Loucy (cell line): ENCODE measurements around the gene UNK.

Experiments used
- H2AFZ ChIP-seq: fragments of 200-600 bp; sonication (generic); 2 replicates; pipeline ENCODE4 v1.6.0; 2016; ENCODE audit warnings: antibody characterized with exemption, mild to moderate bottlenecking, low read length, moderate library complexity
- H3F3A ChIP-seq: fragments of 200-600 bp; 2 replicates; pipeline ENCODE4 v1.6.0; 2016; ENCODE audit warnings: antibody characterized with exemption, low read depth, mild to moderate bottlenecking
- H3K27me3 ChIP-seq: fragments of 200-600 bp; sonication (generic); 2 replicates; pipeline ENCODE4 v1.6.1; 2014; ENCODE audit warnings: low read length, mild to moderate bottlenecking; ENCODE audit not compliant: insufficient read depth, poor library complexity, severe bottlenecking
- H3K36me3 ChIP-seq: fragments of 200-600 bp; sonication (generic); 2 replicates; pipeline ENCODE4 v1.6.1; 2016; ENCODE audit warnings: low read length; ENCODE audit not compliant: insufficient read depth
- H3K4me1 ChIP-seq: fragments of 200-600 bp; sonication (generic); 2 replicates; pipeline ENCODE4 v1.5.1; 2014; ENCODE audit warnings: low read length, mild to moderate bottlenecking; ENCODE audit not compliant: insufficient read depth, poor library complexity, severe bottlenecking
- H3K4me2 ChIP-seq: fragments of 200-600 bp; sonication (generic); 2 replicates; pipeline ENCODE4 v1.6.0; 2014; ENCODE audit warnings: antibody characterized with exemption, low read length, low read depth, mild to moderate bottlenecking; ENCODE audit not compliant: poor library complexity, severe bottlenecking
- H3K4me3 ChIP-seq: fragments of 200-600 bp; sonication (generic); 2 replicates; pipeline ENCODE4 v1.5.1; 2014; ENCODE audit warnings: low read length, mild to moderate bottlenecking, mixed read lengths; ENCODE audit not compliant: poor library complexity, severe bottlenecking
- H3K79me2 ChIP-seq: fragments of 200-600 bp; sonication (generic); 2 replicates; pipeline ENCODE4 v1.6.1; 2014; ENCODE audit warnings: low read length; ENCODE audit not compliant: insufficient read depth
- H3K9ac ChIP-seq: fragments of 200-600 bp; sonication (generic); 2 replicates; pipeline ENCODE4 v1.6.0; 2014; ENCODE audit warnings: mild to moderate bottlenecking, low read depth, low read length, moderate library complexity; ENCODE audit not compliant: poor library complexity, severe bottlenecking
- H3K9me2 ChIP-seq: fragments of 200-600 bp; sonication (generic); replicated peaks from 2 replicates; pipeline ENCODE4 v1.6.1; 2016; ENCODE audit warnings: low read depth, low read length, mixed read lengths
- H3K9me3 ChIP-seq: fragments of 200-600 bp; sonication (generic); 2 replicates; pipeline ENCODE4 v1.6.1; 2014; ENCODE audit warnings: mild to moderate bottlenecking, antibody characterized with exemption, low read length, low read depth; ENCODE audit not compliant: insufficient read depth
- H4K20me1 ChIP-seq: fragments of 200-600 bp; sonication (generic); 2 replicates; pipeline ENCODE4 v1.6.0; 2014; ENCODE audit warnings: antibody characterized with exemption, low read length, mild to moderate bottlenecking; ENCODE audit not compliant: insufficient read depth, poor library complexity, severe bottlenecking
- EZH2phosphoT487 ChIP-seq: fragments of 200-600 bp; IDR thresholded peaks from 2 replicates; pipeline ENCODE4 v1.6.1; 2018; ENCODE audit warnings: antibody characterized with exemption, mild to moderate bottlenecking, moderate library complexity, borderline replicate concordance
- TF ChIP-seq, protein P1 (sequence below): fragments of 200-600 bp; sonication (generic); conservative IDR thresholded peaks from 2 replicates; pipeline ENCODE4 v1.5.1; 2014; ENCODE audit warnings: mild to moderate bottlenecking, antibody characterized with exemption, low read length

The UNK gene

DNA sequence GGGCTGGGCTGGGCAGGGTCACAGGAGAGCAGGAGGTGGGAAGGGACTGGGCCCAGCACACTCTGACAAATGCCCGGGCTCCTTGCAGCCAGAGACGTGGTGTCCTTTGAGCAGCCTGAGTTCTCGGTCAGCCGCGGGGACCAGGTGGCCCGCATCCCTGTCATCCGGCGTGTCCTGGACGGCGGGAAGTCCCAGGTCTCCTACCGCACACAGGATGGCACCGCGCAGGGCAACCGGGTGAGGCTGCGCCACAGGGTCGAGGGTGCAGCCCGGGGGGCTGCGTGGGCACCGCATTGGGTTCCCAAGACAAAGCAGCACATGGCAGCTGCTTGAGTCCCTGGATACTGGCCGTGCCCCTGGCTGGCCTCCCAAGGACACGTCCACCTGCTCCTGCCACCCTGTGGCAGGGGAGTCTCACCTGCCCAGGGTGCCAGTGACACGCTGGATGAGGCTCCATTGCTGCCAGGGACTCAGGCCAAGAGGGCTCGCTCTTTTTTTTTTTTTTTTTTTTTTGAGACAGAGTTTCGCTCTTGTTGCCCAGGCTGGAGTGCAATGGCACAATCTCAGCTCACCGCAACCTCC is 40.9 kb upstream of the UNK start:
- Histone ChIP-seq H3K9me3 (no peaks in the 10 kb centered on the region), H3K36me3 (no peaks in the 10 kb centered on the region), H3F3A (no peaks in the 10 kb centered on the region), H3K4me2 (no peak overlapping the region), H4K20me1 (no peaks in the 10 kb centered on the region), H3K4me1 (no peaks in the 10 kb centered on the region), H2AFZ (no peak overlapping the region), H3K4me3 (no peak overlapping the region), H3K79me2 (no peaks in the 10 kb centered on the region), H3K27me3 (no peaks in the 10 kb centered on the region), H3K9me2 (no peaks in the 10 kb centered on the region), H3K9ac (no peak overlapping the region)
- TF ChIP-seq, protein P1, sequence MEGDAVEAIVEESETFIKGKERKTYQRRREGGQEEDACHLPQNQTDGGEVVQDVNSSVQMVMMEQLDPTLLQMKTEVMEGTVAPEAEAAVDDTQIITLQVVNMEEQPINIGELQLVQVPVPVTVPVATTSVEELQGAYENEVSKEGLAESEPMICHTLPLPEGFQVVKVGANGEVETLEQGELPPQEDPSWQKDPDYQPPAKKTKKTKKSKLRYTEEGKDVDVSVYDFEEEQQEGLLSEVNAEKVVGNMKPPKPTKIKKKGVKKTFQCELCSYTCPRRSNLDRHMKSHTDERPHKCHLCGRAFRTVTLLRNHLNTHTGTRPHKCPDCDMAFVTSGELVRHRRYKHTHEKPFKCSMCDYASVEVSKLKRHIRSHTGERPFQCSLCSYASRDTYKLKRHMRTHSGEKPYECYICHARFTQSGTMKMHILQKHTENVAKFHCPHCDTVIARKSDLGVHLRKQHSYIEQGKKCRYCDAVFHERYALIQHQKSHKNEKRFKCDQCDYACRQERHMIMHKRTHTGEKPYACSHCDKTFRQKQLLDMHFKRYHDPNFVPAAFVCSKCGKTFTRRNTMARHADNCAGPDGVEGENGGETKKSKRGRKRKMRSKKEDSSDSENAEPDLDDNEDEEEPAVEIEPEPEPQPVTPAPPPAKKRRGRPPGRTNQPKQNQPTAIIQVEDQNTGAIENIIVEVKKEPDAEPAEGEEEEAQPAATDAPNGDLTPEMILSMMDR, result no peak
- no peak for TF ChIP-seq EZH2phosphoT487

DNA sequence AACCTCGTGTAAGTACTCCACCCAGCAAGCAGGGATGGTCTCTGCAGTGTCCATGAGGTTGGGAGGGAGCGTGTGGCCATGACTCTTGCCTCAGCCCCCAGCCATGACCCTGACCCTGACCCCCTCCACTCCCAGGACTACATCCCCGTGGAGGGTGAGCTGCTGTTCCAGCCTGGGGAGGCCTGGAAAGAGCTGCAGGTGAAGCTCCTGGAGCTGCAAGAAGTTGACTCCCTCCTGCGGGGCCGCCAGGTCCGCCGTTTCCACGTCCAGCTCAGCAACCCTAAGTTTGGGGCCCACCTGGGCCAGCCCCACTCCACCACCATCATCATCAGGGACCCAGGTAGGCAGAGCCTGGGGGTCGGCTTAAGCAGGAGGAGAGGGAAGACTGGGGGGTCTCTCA is 35.9 kb upstream of the UNK start:
- Histone ChIP-seq H3K9me3 (no peaks in the 10 kb centered on the region), H3K4me2 (no peak overlapping the region), H4K20me1 (no peaks in the 10 kb centered on the region), H3K4me1 (peaks cover 5% of the 10 kb centered on the region), H3K9me2 (no peaks in the 10 kb centered on the region), H3F3A (no peaks in the 10 kb centered on the region), H3K79me2 (no peaks in the 10 kb centered on the region), H3K36me3 (no peaks in the 10 kb centered on the region), H3K4me3 (no peak overlapping the region), H3K9ac (no peak overlapping the region), H3K27me3 (no peaks in the 10 kb centered on the region), H2AFZ (no peak overlapping the region)
- no peak for TF ChIP-seq EZH2phosphoT487
- TF ChIP-seq, protein P1, result no peak

DNA sequence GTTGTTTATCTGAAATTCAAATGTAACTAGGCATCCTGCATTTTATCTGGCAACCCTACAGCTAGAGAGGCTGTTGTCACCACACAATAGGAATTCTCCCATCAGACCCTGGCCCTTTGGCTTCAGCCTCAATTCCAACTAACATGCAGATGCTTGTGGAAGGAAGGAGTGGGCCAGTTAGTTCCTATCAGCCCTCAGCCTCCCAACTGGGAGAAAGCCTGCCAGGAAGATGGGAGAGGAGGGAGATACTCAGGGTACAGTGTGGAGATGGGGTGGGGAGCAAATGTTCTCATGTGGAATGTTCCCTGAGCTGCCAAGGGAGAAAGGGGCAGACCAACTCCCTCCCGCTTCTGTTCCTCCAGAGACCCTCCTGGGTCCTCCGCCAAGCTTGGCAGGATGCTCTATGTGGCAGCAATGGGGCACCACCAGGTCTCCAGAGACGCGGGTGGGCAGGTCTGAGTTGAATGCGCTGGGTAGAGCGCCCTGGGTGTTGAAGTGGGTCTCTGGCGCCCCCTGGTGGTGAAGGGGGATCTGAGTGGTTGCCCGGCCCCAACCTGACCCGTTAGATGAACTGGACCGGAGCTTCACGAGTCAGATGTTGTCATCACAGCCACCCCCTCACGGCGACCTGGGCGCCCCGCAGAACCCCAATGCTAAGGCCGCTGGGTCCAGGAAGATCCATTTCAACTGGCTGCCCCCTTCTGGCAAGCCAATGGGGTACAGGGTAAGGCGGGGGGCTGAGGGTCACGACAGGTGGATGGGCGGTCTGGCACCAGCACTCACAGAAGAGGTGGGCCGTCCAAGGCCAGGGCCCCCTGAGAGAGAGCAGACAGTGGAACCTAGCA is 34.8 kb upstream of the UNK start:
- Histone ChIP-seq H3K9ac (no peak overlapping the region), H3K79me2 (no peaks in the 10 kb centered on the region), H2AFZ (peak overlapping the region; percentile 82), H3F3A (no peaks in the 10 kb centered on the region), H3K4me3 (peak overlapping the region; percentile 41), H3K27me3 (no peaks in the 10 kb centered on the region), H3K4me2 (peak overlapping the region; percentile 53), H3K4me1 (peaks cover 13% of the 10 kb centered on the region), H3K36me3 (no peaks in the 10 kb centered on the region), H4K20me1 (no peaks in the 10 kb centered on the region), H3K9me3 (no peaks in the 10 kb centered on the region), H3K9me2 (no peaks in the 10 kb centered on the region)
- TF ChIP-seq, protein P1, result peak; percentile 97
- no peak for TF ChIP-seq EZH2phosphoT487
